K562 (cell line): ENCODE data around the gene LPCAT3. TPM values are rescaled to one million over a fixed set of nuclear protein-coding genes. Genes with fewer than 3 reads are reported as not detected.

ENCODE experiments used
- HNRNPH1 ChIP-seq: fragments of 200-400 bp; formaldehyde crosslinking; optimal IDR thresholded peaks from 2 replicates; pipeline ENCODE3; 2017; ENCODE audit warnings: low read depth, mild to moderate bottlenecking, low read length, moderate library complexity
- KDM5B ChIP-seq: fragments of 200-600 bp; sonication (generic); IDR thresholded peaks from 2 replicates; pipeline ENCODE4 v1.6.1; 2012; ENCODE audit warnings: low read depth, mild to moderate bottlenecking, moderate library complexity, low read length, control low read depth, inconsistent platforms; ENCODE audit not compliant: insufficient replicate concordance
- SP1 ChIP-seq: sonication (generic); formaldehyde crosslinking; IDR thresholded peaks from 2 replicates; pipeline ENCODE4 v1.8.1; 2022; ENCODE audit warnings: mild to moderate bottlenecking, missing genetic modification reagents
- STAT5A ChIP-seq: IDR thresholded peaks from 2 replicates; pipeline ENCODE4 v1.6.1; 2012; ENCODE audit warnings: low read length, inconsistent platforms, borderline replicate concordance
- polyA plus RNA-seq, 8 experiments: library from polyadenylated mRNA; depleted of rRNA in 4 of 8; stranded (reverse) in 5 of 8; unstranded in 3 of 8; fragments of >200 nt; fragmentation: Nextera tagmentation in 2 of 8; fragmentation: Illumina TruSeq in 1 of 8; extraction: Ambion mirVana in 2 of 8; extraction: Trizol in 1 of 8; gene quantifications; 2 replicates each; pipeline versions ENCODE4 v1.2.1 to v1.2.3, GENCODE V29; 2011 to 2014; ENCODE audit warnings: inconsistent platforms in 1 of 8, missing spikeins in 1 of 8
- total RNA-seq, 7 experiments: library from RNA; depleted of rRNA in 6 of 7; stranded (reverse); fragments of >200 nt in 6 of 7; fragmentation: Illumina TruSeq in 2 of 7; extraction: Trizol in 2 of 7; gene quantifications; 2 replicates each; pipeline versions ENCODE4 v1.2.1 to v1.2.3, GENCODE V29; 2011 to 2021; ENCODE audit warnings: low replicate concordance in 1 of 7
- TF ChIP-seq, protein P1 (sequence below), 3 experiments: fragments of 200-800 bp in 1 of 3; fragments of 250-450 bp in 1 of 3; fragments of 450-650 bp in 1 of 3; sonication (Bioruptor Pico) in 1 of 3; sonication (Bioruptor generic) in 1 of 3; formaldehyde crosslinking in 1 of 3; IDR thresholded peaks; 2 replicates each; pipeline versions ENCODE4 v1.6.1 to v1.8.0; 2016 to 2022; ENCODE audit warnings: mild to moderate bottlenecking in 2 of 3, missing genetic modification characterization in 2 of 3, missing compliant biosample characterization in 1 of 3, moderate library complexity in 1 of 3
- TF ChIP-seq, protein P2 (sequence below): fragments of 200-800 bp; sonication (Bioruptor generic); IDR thresholded peaks from 2 replicates; pipeline ENCODE4 v1.6.1; 2017; ENCODE audit warnings: missing genetic modification characterization, missing compliant biosample characterization
- TF ChIP-seq, protein P3 (sequence below), 2 experiments: fragments of 450-650 bp; conservative IDR thresholded peaks; 2 replicates each; pipeline ENCODE4 v1.6.1; 2017; ENCODE audit warnings: mild to moderate bottlenecking in 2 of 2, moderate library complexity in 2 of 2
- TF ChIP-seq, protein P4 (sequence below), 2 experiments: fragments of 450-650 bp in 1 of 2; sonication (generic) in 1 of 2; formaldehyde crosslinking in 1 of 2; IDR thresholded peaks; 2 replicates each; pipeline versions ENCODE4 v1.7.1 to v1.9.0; 2016 to 2022; ENCODE audit warnings: inconsistent platforms in 1 of 2, mild to moderate bottlenecking in 1 of 2, missing genetic modification reagents in 1 of 2

The LPCAT3 gene
- total and polyA plus RNA-seq, 9 of the 15 experiments (the other 6 are each of a cell fraction or from before 2014, with no cell fraction given) = 4.9 to 52.5 (median 25.3) TPM

DNA sequence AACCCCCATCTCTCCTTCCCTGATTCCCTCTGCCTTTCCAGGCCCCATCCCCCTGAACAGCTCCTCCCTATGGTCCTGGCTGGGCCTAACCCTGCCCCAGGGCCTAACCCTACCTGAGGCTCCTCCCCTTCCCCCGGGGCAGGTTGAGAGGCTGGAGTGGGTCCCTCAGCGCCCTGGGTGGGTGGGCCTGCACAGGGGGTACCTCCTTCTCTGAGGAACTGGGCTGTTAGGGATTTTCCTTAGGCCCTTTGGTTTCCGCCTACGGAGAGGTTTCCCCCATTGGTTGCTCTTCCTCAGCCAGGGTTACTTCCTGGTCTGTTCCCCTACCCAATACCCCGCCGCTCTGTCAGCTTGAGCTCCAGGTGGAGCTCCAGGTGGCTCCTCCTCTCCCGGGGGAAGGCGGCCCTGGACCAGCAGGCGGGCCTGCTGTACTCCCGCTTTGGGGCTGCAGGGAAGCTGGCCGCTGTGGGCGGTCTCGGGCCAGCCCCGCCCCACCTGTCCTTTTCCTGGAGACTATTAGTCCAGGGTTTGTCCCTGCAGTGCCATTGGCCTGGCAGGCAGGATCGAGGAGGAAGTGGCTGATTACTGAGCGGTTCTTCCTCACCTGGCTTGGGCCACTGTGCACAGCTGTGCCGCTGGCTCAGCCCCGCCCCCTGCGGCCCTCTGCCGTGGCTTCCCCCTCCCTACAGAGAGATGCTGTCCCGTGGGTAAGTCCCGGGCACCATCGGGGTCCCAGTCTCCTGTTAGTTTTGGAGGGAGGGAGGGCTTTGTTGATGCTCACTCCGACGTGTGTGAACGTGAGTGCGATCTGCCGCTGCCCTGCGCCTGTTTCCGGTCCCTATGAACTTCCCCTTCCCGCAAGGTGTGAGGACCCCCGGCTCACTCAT, 72.0 kb downstream of the LPCAT3 start (continued):
- TF ChIP-seq, protein P1, sequence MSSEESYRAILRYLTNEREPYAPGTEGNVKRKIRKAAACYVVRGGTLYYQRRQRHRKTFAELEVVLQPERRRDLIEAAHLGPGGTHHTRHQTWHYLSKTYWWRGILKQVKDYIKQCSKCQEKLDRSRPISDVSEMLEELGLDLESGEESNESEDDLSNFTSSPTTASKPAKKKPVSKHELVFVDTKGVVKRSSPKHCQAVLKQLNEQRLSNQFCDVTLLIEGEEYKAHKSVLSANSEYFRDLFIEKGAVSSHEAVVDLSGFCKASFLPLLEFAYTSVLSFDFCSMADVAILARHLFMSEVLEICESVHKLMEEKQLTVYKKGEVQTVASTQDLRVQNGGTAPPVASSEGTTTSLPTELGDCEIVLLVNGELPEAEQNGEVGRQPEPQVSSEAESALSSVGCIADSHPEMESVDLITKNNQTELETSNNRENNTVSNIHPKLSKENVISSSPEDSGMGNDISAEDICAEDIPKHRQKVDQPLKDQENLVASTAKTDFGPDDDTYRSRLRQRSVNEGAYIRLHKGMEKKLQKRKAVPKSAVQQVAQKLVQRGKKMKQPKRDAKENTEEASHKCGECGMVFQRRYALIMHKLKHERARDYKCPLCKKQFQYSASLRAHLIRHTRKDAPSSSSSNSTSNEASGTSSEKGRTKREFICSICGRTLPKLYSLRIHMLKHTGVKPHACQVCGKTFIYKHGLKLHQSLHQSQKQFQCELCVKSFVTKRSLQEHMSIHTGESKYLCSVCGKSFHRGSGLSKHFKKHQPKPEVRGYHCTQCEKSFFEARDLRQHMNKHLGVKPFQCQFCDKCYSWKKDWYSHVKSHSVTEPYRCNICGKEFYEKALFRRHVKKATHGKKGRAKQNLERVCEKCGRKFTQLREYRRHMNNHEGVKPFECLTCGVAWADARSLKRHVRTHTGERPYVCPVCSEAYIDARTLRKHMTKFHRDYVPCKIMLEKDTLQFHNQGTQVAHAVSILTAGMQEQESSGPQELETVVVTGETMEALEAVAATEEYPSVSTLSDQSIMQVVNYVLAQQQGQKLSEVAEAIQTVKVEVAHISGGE (CRISPR knock-in tag; IDR thresholded peaks at IDR 0.05) = no peak
- TF ChIP-seq STAT5A (no peak), KDM5B (peak; percentile 63), SP1 (peak; percentile 69), HNRNPH1 (no peak)
- TF ChIP-seq, protein P2, sequence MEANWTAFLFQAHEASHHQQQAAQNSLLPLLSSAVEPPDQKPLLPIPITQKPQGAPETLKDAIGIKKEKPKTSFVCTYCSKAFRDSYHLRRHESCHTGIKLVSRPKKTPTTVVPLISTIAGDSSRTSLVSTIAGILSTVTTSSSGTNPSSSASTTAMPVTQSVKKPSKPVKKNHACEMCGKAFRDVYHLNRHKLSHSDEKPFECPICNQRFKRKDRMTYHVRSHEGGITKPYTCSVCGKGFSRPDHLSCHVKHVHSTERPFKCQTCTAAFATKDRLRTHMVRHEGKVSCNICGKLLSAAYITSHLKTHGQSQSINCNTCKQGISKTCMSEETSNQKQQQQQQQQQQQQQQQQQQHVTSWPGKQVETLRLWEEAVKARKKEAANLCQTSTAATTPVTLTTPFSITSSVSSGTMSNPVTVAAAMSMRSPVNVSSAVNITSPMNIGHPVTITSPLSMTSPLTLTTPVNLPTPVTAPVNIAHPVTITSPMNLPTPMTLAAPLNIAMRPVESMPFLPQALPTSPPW (CRISPR knock-in tag) = peak; percentile 36; the same call in 1 of the 2 replicates
- TF ChIP-seq, protein P3, sequence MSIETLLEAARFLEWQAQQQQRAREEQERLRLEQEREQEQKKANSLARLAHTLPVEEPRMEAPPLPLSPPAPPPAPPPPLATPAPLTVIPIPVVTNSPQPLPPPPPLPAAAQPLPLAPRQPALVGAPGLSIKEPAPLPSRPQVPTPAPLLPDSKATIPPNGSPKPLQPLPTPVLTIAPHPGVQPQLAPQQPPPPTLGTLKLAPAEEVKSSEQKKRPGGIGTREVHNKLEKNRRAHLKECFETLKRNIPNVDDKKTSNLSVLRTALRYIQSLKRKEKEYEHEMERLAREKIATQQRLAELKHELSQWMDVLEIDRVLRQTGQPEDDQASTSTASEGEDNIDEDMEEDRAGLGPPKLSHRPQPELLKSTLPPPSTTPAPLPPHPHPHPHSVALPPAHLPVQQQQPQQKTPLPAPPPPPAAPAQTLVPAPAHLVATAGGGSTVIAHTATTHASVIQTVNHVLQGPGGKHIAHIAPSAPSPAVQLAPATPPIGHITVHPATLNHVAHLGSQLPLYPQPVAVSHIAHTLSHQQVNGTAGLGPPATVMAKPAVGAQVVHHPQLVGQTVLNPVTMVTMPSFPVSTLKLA (conservative IDR thresholded peaks at IDR 0.05) = peak in 1 of 2 experiments; percentile 21; a peak in 1 of 4 replicates
- TF ChIP-seq, protein P4, sequence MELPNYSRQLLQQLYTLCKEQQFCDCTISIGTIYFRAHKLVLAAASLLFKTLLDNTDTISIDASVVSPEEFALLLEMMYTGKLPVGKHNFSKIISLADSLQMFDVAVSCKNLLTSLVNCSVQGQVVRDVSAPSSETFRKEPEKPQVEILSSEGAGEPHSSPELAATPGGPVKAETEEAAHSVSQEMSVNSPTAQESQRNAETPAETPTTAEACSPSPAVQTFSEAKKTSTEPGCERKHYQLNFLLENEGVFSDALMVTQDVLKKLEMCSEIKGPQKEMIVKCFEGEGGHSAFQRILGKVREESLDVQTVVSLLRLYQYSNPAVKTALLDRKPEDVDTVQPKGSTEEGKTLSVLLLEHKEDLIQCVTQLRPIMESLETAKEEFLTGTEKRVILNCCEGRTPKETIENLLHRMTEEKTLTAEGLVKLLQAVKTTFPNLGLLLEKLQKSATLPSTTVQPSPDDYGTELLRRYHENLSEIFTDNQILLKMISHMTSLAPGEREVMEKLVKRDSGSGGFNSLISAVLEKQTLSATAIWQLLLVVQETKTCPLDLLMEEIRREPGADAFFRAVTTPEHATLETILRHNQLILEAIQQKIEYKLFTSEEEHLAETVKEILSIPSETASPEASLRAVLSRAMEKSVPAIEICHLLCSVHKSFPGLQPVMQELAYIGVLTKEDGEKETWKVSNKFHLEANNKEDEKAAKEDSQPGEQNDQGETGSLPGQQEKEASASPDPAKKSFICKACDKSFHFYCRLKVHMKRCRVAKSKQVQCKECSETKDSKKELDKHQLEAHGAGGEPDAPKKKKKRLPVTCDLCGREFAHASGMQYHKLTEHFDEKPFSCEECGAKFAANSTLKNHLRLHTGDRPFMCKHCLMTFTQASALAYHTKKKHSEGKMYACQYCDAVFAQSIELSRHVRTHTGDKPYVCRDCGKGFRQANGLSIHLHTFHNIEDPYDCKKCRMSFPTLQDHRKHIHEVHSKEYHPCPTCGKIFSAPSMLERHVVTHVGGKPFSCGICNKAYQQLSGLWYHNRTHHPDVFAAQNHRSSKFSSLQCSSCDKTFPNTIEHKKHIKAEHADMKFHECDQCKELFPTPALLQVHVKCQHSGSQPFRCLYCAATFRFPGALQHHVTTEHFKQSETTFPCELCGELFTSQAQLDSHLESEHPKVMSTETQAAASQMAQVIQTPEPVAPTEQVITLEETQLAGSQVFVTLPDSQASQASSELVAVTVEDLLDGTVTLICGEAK (IDR thresholded peaks at IDR 0.05) = no peak
- TF ChIP-seq, protein P4 (CRISPR knock-in tag; IDR thresholded peaks at IDR 0.05) = no peak
